Loucy (cell line): ENCODE results near the gene CAMTA1.
A peak's percentile ranks its signal among the peaks of the same experiment; 100 is the strongest.

Experiments
- H2AFZ ChIP-seq: fragments of 200-600 bp; sonication (generic); 2 replicates; pipeline ENCODE4 v1.6.0; 2016; ENCODE audit warnings: antibody characterized with exemption, mild to moderate bottlenecking, low read length, moderate library complexity
- H3F3A ChIP-seq: fragments of 200-600 bp; 2 replicates; pipeline ENCODE4 v1.6.0; 2016; ENCODE audit warnings: antibody characterized with exemption, low read depth, mild to moderate bottlenecking
- H3K27me3 ChIP-seq: fragments of 200-600 bp; sonication (generic); 2 replicates; pipeline ENCODE4 v1.6.1; 2014; ENCODE audit warnings: low read length, mild to moderate bottlenecking; ENCODE audit not compliant: insufficient read depth, poor library complexity, severe bottlenecking
- H3K36me3 ChIP-seq: fragments of 200-600 bp; sonication (generic); 2 replicates; pipeline ENCODE4 v1.6.1; 2016; ENCODE audit warnings: low read length; ENCODE audit not compliant: insufficient read depth
- H3K4me1 ChIP-seq: fragments of 200-600 bp; sonication (generic); 2 replicates; pipeline ENCODE4 v1.5.1; 2014; ENCODE audit warnings: low read length, mild to moderate bottlenecking; ENCODE audit not compliant: insufficient read depth, poor library complexity, severe bottlenecking
- H3K4me2 ChIP-seq: fragments of 200-600 bp; sonication (generic); 2 replicates; pipeline ENCODE4 v1.6.0; 2014; ENCODE audit warnings: antibody characterized with exemption, low read length, low read depth, mild to moderate bottlenecking; ENCODE audit not compliant: poor library complexity, severe bottlenecking
- H3K4me3 ChIP-seq: fragments of 200-600 bp; sonication (generic); 2 replicates; pipeline ENCODE4 v1.5.1; 2014; ENCODE audit warnings: low read length, mild to moderate bottlenecking, mixed read lengths; ENCODE audit not compliant: poor library complexity, severe bottlenecking
- H3K79me2 ChIP-seq: fragments of 200-600 bp; sonication (generic); 2 replicates; pipeline ENCODE4 v1.6.1; 2014; ENCODE audit warnings: low read length; ENCODE audit not compliant: insufficient read depth
- H3K9ac ChIP-seq: fragments of 200-600 bp; sonication (generic); 2 replicates; pipeline ENCODE4 v1.6.0; 2014; ENCODE audit warnings: mild to moderate bottlenecking, low read depth, low read length, moderate library complexity; ENCODE audit not compliant: poor library complexity, severe bottlenecking
- H3K9me2 ChIP-seq: fragments of 200-600 bp; sonication (generic); replicated peaks from 2 replicates; pipeline ENCODE4 v1.6.1; 2016; ENCODE audit warnings: low read depth, low read length, mixed read lengths
- H3K9me3 ChIP-seq: fragments of 200-600 bp; sonication (generic); 2 replicates; pipeline ENCODE4 v1.6.1; 2014; ENCODE audit warnings: mild to moderate bottlenecking, antibody characterized with exemption, low read length, low read depth; ENCODE audit not compliant: insufficient read depth
- H4K20me1 ChIP-seq: fragments of 200-600 bp; sonication (generic); 2 replicates; pipeline ENCODE4 v1.6.0; 2014; ENCODE audit warnings: antibody characterized with exemption, low read length, mild to moderate bottlenecking; ENCODE audit not compliant: insufficient read depth, poor library complexity, severe bottlenecking
- EZH2phosphoT487 ChIP-seq: fragments of 200-600 bp; IDR thresholded peaks from 2 replicates; pipeline ENCODE4 v1.6.1; 2018; ENCODE audit warnings: antibody characterized with exemption, mild to moderate bottlenecking, moderate library complexity, borderline replicate concordance
- TF ChIP-seq, protein P1 (sequence below): fragments of 200-600 bp; sonication (generic); conservative IDR thresholded peaks from 2 replicates; pipeline ENCODE4 v1.5.1; 2014; ENCODE audit warnings: mild to moderate bottlenecking, antibody characterized with exemption, low read length

Gene CAMTA1

DNA sequence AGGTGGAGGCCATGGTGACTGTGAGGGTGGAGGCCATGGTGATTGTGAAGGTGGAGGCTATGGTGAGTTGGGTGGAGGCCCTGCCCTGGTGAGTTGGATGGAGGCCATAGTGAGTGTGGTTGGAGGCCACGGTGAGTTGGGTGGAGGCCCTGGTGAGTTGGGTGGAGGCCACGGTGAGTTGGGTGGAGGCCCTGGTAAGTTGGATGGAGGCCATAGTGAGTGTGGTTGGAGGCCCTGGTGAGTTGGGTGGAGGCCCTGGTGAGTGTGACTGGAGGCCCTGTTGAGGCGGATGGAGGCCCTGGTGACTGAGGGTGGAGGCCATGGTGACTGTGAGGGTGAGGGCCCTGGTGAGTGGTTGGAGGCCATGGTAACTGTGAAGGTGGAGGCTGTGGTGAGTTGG lies 860.9 kb downstream of the CAMTA1 start:
- no peak overlapping the region for H3K9ac ChIP-seq
- H3K4me2 ChIP-seq: no peak overlapping the region
- TF ChIP-seq EZH2phosphoT487: no peak
- TF ChIP-seq, protein P1, sequence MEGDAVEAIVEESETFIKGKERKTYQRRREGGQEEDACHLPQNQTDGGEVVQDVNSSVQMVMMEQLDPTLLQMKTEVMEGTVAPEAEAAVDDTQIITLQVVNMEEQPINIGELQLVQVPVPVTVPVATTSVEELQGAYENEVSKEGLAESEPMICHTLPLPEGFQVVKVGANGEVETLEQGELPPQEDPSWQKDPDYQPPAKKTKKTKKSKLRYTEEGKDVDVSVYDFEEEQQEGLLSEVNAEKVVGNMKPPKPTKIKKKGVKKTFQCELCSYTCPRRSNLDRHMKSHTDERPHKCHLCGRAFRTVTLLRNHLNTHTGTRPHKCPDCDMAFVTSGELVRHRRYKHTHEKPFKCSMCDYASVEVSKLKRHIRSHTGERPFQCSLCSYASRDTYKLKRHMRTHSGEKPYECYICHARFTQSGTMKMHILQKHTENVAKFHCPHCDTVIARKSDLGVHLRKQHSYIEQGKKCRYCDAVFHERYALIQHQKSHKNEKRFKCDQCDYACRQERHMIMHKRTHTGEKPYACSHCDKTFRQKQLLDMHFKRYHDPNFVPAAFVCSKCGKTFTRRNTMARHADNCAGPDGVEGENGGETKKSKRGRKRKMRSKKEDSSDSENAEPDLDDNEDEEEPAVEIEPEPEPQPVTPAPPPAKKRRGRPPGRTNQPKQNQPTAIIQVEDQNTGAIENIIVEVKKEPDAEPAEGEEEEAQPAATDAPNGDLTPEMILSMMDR: no peak
- H3F3A ChIP-seq: no peaks in the 10 kb centered on the region
- H3K36me3 ChIP-seq: no peaks in the 10 kb centered on the region
- no peak overlapping the region for H3K4me3 ChIP-seq
- H3K9me2 ChIP-seq: no peaks in the 10 kb centered on the region
- H3K27me3 ChIP-seq: no peaks in the 10 kb centered on the region
- no peaks in the 10 kb centered on the region for H3K79me2 ChIP-seq
- no peak overlapping the region for H2AFZ ChIP-seq
- no peaks in the 10 kb centered on the region for H3K4me1 ChIP-seq
- H4K20me1 ChIP-seq: no peaks in the 10 kb centered on the region
- no peaks in the 10 kb centered on the region for H3K9me3 ChIP-seq

DNA sequence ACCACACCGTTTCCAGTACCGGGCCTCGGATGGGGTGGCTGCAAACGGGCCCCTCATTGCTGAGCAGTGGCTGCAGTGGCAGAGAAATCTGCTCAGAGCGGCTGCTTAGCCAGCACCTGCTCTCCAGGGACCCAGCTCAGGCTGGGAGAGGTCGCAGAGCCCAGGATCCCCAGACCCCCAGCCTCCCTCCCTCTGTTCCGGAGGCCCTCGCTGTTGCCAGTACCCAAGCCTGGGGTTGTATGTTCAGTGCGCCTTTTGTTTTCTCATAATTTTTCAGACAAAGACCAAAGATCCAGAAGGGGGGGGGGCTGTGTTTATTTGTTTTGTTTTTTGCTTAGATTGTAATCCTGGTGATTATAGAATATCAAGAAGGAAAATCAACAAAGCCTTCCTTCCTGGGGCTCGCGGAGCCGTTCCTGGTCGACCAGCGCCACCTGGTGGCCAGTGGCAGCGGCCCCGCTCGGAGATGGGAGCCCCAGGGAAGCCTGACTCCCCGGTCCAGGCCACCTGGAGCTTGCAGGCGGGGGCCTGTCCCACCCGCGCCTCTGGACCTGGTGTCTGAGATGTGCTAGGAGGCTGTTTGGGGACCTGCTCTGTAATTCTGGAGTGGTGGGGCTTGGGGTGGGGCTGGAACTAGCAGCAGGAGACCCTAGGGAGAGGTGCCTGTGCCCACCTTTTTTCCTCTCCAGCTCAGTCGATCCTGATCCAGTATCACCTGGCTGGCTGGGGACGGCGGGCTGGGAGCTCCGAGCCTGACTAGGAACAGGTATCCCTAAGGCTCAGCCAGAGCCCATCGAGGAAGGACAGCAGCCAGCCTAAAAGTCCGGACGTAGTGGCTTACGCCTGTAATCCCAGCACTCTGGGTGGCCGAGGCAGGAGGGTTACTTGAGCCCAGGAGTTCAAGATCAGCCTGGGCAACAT lies 862.0 kb downstream of the CAMTA1 start:
- TF ChIP-seq EZH2phosphoT487: no peak
- TF ChIP-seq, protein P1: peak; percentile 86
- no peaks in the 10 kb centered on the region for H3K4me1 ChIP-seq
- no peak overlapping the region for H3K4me3 ChIP-seq
- no peak overlapping the region for H3K9ac ChIP-seq
- H3K9me3 ChIP-seq: no peaks in the 10 kb centered on the region
- H3K9me2 ChIP-seq: no peaks in the 10 kb centered on the region
- H3K36me3 ChIP-seq: no peaks in the 10 kb centered on the region
- H3K27me3 ChIP-seq: no peaks in the 10 kb centered on the region
- no peaks in the 10 kb centered on the region for H3K79me2 ChIP-seq
- no peaks in the 10 kb centered on the region for H3F3A ChIP-seq
- H3K4me2 ChIP-seq: no peak overlapping the region
- 0 out of 2 replicates have a peak overlapping the region, but pooled peaks have one; percentile 20 for H2AFZ ChIP-seq
- no peaks in the 10 kb centered on the region for H4K20me1 ChIP-seq

DNA sequence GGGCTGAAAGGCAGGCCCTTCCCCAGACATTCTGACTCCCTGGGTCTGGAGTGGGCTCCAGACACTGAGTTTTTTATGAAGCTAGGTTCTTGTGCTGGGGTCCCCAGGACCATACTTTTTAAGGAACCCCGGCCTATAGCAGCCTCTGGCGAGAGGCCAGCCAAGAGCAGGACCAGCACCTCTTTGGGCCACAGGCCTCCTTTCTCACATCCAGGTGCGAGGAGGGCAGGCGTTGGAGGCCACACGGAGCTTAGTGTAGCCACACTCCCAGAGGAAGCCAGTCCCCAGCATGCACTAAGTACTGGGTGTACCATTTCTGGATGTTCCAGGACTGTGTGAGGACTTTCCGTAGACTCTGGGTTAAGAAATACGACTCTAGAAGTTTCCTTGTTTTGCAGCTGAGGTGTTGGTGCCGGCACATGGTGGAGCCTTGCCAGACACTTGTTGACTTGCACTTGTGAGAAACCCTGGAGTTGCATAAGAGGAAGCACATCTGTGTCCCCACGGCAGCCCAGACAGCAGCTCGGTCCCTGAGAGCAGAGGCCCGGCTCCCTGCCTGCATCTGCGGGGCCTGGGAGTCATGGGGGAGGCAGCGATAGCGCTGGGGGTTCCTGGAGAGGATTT lies 863.6 kb downstream of the CAMTA1 start:
- no peaks in the 10 kb centered on the region for H3K27me3 ChIP-seq
- no peaks in the 10 kb centered on the region for H4K20me1 ChIP-seq
- no peaks in the 10 kb centered on the region for H3K9me3 ChIP-seq
- no peaks in the 10 kb centered on the region for H3K9me2 ChIP-seq
- H3K4me2 ChIP-seq: no peak overlapping the region
- H3K9ac ChIP-seq: no peak overlapping the region
- H3K36me3 ChIP-seq: no peaks in the 10 kb centered on the region
- H3K4me1 ChIP-seq: no peaks in the 10 kb centered on the region
- H3F3A ChIP-seq: no peaks in the 10 kb centered on the region
- TF ChIP-seq EZH2phosphoT487: no peak
- TF ChIP-seq, protein P1: no peak
- H3K79me2 ChIP-seq: no peaks in the 10 kb centered on the region
- H3K4me3 ChIP-seq: no peak overlapping the region
- no peak overlapping the region for H2AFZ ChIP-seq
